ENCODE results near the gene GMPS.

Gene GMPS

DNA sequence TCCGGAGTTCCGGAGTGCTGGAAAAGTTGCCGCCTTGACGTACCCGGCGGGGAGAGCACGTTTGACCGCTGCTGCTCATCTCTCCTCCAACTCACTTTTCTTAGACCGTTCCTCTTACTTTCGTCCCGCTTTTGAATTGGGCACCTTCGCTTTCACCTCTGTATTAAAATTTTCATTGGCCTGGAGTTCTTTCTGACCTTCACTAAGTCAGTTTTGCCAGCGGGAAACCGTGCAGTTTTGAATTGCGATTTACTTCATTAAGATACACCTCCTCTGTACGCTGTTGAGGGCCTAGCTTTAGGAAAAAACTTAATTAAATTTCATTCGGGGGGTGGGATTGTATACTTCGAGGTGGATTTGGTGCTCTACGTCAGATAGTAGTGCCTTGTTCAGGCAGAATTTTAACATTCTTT lies 1.3 kb downstream of the GMPS start:
- Histone ChIP-seq H3K36me3 (ENCODE audit: control insufficient read depth, insufficient read depth, low read length) (no peaks in the 10 kb centered on the region), H3K27me3 (replicated peaks; ENCODE audit: control insufficient read depth, insufficient read depth, low read length) (no peaks in the 10 kb centered on the region), H3K4me3 (replicated peaks; ENCODE audit: low read depth, low read length) (peak overlapping the region; percentile 98)
- TF ChIP-seq, protein P1, sequence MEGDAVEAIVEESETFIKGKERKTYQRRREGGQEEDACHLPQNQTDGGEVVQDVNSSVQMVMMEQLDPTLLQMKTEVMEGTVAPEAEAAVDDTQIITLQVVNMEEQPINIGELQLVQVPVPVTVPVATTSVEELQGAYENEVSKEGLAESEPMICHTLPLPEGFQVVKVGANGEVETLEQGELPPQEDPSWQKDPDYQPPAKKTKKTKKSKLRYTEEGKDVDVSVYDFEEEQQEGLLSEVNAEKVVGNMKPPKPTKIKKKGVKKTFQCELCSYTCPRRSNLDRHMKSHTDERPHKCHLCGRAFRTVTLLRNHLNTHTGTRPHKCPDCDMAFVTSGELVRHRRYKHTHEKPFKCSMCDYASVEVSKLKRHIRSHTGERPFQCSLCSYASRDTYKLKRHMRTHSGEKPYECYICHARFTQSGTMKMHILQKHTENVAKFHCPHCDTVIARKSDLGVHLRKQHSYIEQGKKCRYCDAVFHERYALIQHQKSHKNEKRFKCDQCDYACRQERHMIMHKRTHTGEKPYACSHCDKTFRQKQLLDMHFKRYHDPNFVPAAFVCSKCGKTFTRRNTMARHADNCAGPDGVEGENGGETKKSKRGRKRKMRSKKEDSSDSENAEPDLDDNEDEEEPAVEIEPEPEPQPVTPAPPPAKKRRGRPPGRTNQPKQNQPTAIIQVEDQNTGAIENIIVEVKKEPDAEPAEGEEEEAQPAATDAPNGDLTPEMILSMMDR (IDR thresholded peaks at IDR 0.05; ENCODE audit: insufficient read depth, low read length, poor library complexity, severe bottlenecking), result no peak
- no peak for DNase-seq (ENCODE audit: extremely low read depth, insufficient read length)

DNA sequence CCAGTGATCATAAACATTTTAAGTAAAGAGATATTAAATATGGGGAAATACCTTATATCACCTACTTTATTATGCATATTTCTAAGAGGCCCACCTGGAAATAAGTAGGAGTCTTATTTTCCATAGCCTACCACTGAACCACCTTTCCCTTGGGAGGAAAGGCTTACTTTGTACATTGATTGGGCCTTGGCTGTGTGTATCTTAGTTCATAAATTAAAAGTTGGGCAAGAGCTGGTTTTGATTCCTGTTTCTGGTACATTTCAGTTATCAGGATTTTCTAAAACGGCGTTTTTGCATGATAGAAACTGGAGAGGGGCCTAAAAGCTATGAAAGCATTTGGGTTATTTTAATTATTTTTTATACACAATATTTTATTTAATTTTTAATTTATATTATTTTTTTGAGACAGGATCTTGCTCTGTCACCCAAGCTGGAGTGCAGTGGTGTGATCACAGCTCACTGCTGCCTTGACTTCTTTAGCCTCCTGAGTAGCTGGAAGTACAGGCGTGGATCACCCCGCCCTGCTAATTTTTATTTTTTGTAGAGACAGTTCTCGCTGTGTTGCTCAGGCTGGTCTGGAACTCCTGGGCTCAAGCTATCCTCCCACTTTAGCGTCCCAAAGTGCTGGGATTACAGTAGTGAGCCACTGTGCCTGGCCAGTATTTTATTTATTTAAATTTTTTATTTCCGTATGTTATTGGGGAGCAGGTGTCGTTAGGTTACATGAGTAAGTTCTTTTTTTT lies 2.6 kb downstream of the GMPS start:
- Histone ChIP-seq H3K36me3 (ENCODE audit: control insufficient read depth, insufficient read depth, low read length) (no peaks in the 10 kb centered on the region), H3K27me3 (replicated peaks; ENCODE audit: control insufficient read depth, insufficient read depth, low read length) (no peaks in the 10 kb centered on the region), H3K4me3 (replicated peaks; ENCODE audit: low read depth, low read length) (no peak overlapping the region; the same call in 1 of the 2 replicates)
- TF ChIP-seq, protein P1 (IDR thresholded peaks at IDR 0.05; ENCODE audit: insufficient read depth, low read length, poor library complexity, severe bottlenecking), result no peak
- DNase-seq (ENCODE audit: extremely low read depth, insufficient read length), result no peak

- no peaks in the 10 kb centered on the region for H3K27me3 ChIP-seq (replicated peaks; ENCODE audit: control insufficient read depth, insufficient read depth, low read length)
- no peak for DNase-seq (ENCODE audit: extremely low read depth, insufficient read length)
- TF ChIP-seq, protein P1 (IDR thresholded peaks at IDR 0.05; ENCODE audit: insufficient read depth, low read length, poor library complexity, severe bottlenecking), result no peak
- H3K36me3 ChIP-seq (ENCODE audit: control insufficient read depth, insufficient read depth, low read length), result no peaks in the 10 kb centered on the region
- H3K4me3 ChIP-seq (replicated peaks; ENCODE audit: low read depth, low read length), result no peak overlapping the region
Measured at GRCh38 chr3:155876037-155876436, 5.6 kb downstream of the GMPS start.

DNA sequence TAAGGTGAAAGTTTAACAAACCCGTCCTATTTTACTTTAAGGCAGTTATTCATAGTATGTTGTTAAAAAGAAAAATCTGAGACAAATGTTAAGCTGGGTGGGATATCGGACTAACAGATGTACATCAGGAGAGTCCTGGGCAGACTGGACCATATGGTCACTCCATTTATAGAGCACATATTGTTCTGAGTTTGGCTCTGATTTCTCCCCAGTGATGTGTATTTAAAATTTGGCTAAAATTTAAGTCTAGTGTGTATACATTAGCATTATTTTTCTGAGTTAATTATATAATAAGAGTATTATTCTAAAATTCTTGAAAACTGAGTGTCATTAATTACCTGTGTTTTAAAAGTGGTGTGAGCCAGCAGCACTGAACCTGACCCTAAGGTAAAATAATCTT lies 6.1 kb downstream of the GMPS start:
- Histone ChIP-seq H3K4me3 (replicated peaks; ENCODE audit: low read depth, low read length) (no peak overlapping the region), H3K36me3 (ENCODE audit: control insufficient read depth, insufficient read depth, low read length) (no peaks in the 10 kb centered on the region), H3K27me3 (replicated peaks; ENCODE audit: control insufficient read depth, insufficient read depth, low read length) (no peaks in the 10 kb centered on the region)
- no peak for DNase-seq (ENCODE audit: extremely low read depth, insufficient read length)
- TF ChIP-seq, protein P1 (IDR thresholded peaks at IDR 0.05; ENCODE audit: insufficient read depth, low read length, poor library complexity, severe bottlenecking), result no peak

DNA sequence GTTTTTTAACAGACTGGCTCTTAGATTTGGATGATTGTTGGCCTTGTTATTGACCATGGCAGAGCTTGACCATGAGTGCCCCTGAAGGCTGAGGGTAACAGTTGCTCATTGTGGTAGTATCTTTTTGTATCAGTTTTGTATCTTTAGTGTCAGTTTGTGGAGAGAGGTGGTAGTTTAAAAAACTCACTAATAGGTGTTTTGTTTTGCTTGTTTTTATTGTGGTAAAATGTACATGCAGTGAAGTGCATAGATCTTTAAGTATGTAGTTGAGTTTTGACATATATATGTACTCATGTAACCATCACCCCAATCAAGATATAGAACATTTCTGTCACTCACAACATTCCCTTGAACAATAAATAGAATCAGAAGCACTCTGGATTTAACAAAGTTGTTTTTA lies 9.8 kb downstream of the GMPS start:
- no peaks in the 10 kb centered on the region for H3K27me3 ChIP-seq (replicated peaks; ENCODE audit: control insufficient read depth, insufficient read depth, low read length)
- no peak for DNase-seq (ENCODE audit: extremely low read depth, insufficient read length)
- TF ChIP-seq, protein P1 (IDR thresholded peaks at IDR 0.05; ENCODE audit: insufficient read depth, low read length, poor library complexity, severe bottlenecking), result no peak
- no peaks in the 10 kb centered on the region for H3K36me3 ChIP-seq (ENCODE audit: control insufficient read depth, insufficient read depth, low read length)
- H3K4me3 ChIP-seq (replicated peaks; ENCODE audit: low read depth, low read length), result no peak overlapping the region
